Endothelial cell of hepatic sinusoid (primary cell): ENCODE results near the gene RNF151.
"Not testable (repeated sequence)": the region's sequence is repeated elsewhere in the genome, so short reads cannot be mapped to it uniquely, and the experiment has no call there.

ENCODE experiments used
- in situ Hi-C: cut with HindIII; loops from 2 replicates; pipeline ENCODE4 v1.10.0; 2017; ENCODE audit warnings: low sequenced_read_pairs

RNF151 gene

DNA sequence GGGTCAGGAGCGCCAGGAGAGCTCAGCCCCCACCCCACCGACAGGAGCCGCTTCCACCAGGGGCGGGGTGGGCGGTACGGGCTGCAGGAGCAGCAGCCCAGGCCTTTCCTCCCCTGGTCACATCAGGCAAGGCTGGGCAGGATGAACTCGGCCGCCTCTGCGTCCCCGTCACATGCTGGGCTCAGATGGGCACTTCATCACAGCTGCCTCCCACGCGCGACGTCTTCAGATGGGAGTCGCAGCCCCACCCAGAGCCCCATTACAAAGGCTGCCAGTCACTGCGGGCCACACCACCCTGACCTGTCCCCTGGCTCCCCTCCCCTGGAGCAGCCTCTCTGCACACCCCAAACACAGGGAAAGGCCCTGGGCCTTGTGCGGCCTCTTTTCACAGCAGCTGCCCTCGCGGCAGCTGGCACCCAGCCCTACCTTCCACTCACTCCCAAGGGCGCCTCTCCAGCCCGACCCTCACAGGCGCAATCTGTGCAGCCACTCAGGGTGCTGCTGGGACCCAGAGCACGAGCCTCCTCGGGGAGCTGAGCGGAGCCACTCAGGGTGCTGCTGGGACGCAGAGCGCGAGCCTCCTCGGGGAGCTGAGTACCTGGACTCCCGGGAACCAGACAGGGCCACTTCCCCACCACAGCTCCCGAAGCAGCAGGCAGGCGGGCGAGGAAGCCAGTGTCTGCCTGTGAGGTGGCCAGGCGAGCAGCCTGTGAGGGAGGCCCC, 38.3 kb downstream of the RNF151 start:
- in situ Hi-C loops: no loop called here

DNA sequence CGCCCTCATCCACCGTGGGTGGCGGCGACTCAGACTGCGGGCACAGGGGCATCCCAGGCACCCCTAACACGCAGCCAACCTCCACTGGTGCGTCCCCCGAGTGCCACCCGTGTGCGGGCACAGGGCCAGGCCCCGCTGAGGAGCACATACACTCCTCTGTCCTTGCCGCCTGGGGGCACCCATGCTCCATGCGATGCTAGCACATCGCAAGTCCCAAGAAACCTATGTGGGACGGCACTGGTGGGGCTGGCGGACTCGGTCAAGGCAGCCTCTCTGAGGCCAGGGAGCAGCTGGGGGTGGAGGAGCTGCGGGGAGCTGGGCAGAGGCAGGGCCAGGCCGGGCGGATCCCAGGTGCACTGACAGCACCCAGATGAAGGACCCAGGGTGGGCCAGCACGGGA, 39.0 kb downstream of the RNF151 start:
- in situ Hi-C loops: no loop called here

DNA sequence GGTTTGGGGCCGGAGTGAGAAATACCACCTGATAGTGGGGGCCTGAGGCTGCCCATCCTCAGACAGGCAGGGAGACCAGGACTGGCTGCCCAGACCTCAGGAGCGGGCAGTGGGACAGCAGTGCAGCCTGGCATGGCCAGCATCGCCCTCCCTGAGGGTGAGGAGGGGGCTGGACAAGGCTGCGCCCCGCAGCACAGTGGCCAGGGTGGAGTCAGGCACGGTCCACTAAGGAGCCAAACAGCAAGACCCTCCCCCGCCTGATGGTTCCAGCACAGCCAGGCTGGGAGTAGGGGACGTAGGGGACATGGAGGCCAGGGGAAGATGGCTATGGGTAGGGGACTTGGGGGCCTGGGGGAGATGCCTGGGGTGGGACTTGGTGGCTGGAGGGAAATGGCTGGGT, 39.7 kb downstream of the RNF151 start:
- in situ Hi-C loops: no loop called here

DNA sequence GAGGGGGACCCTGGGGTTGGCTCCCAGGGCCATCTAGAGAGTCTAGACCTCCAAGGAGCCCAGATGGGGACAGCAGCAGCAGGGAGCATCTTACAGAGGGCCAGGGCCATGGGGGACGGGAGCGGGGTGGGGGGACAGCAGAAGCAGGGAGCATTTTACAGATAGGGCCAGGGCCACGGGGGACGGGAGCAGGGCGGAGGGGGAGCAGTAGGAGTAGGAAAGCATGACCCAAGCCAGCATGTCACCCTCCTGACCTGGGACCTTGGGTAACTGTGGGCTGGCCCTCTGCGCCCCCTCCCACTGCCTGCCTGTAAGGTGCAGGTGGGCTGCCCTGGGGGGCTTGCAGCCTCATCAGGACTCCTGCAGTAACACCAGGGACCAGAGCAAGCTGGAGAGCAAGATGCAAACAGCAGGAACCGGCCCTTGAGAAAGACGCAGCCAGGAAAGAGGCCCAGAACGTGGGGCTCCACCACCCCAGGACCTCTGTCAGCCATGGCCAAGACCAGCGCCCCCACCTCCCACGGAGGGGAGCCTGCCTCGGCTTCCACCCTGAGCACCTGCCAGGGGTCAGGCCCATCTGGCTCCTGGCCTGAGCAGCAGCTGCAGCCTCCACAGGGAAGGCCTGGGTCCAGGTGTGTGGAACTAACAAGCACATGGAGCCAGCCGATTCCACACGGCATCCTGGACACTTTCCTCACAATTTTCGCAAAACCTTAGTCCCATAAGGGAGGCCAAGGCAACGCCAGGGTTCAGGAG, 40.6 kb downstream of the RNF151 start:
- in situ Hi-C loops: no loop called here

DNA sequence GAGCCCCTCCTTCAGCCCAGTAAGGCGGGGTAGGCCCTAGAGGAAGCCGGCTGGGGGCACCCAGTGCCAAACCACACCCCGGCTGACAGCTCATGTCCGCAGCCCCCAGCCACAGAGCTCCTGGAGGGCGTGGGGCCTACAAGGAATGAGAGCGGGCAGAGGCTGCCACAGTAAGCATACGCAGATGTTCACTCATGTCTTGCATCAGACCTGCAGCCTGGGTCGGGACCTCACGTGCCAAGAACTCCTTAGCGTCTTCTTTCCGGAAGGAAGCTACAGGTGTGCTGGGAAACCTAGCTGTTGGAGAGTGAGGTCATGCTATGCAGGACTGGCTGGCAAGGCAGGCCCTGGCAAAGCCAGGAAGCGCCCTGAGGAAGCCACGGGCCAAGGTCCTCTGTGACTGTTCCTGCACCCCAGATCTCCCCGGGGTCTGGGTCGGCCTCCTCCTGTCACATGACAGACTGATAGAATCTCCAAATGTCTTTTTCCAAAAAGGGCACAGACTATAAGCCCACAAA, 41.4 kb downstream of the RNF151 start:
- in situ Hi-C loops: no loop called here

DNA sequence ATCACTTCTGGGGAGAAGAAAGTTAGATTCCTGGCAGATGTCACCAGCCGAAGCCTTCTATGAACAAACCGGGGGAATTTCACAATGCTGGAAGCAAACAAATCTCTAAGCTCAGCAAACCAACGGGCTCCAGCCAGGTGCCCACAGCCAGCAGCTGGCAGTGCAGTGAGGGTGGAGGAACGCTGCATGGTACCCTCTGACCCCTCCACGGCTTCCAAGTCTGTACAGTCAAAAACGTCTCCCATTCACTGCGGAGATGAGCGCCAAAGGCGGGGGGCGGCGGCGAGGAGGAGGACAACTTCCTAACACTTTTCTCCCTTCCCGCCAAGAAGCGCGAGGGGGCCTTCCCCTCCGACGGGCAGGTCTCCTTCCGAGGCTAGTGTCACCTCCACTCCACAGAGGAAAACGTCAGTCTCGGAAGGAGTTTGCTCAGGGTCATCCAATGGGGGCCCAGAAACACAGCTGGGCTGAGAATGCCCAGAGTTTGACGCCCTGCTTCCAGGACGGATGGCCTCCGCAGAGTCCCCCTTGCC, 42.0 kb downstream of the RNF151 start:
- in situ Hi-C loops: no loop called here

DNA sequence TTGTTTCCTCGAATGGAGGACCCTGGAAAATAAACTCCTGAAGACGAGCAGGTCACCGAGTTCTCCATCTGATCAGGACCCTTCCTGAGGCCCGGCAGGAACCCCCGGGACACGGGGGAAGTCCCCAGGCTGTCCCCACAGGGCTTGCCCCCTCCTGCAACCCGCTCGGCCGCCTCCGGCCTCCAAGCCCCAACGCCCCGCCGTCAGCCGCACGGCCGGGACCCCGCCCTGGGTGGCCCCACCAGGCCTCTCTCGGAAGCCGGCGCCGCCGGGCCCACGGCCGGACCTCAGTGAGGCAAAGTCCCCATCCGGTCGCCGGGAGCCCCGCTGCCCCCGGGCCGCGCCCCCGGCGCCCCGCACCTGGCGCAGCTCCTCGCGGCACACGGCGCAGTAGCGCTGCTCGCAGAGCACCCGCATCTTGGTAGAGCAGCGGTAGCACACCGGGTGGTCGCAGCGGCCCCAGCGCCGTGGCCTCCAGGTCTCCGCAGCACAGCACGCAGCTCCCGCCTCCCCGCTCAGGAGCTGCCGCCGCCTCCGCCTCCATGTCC, 42.6 kb downstream of the RNF151 start:
- in situ Hi-C loops: no loop called here

DNA sequence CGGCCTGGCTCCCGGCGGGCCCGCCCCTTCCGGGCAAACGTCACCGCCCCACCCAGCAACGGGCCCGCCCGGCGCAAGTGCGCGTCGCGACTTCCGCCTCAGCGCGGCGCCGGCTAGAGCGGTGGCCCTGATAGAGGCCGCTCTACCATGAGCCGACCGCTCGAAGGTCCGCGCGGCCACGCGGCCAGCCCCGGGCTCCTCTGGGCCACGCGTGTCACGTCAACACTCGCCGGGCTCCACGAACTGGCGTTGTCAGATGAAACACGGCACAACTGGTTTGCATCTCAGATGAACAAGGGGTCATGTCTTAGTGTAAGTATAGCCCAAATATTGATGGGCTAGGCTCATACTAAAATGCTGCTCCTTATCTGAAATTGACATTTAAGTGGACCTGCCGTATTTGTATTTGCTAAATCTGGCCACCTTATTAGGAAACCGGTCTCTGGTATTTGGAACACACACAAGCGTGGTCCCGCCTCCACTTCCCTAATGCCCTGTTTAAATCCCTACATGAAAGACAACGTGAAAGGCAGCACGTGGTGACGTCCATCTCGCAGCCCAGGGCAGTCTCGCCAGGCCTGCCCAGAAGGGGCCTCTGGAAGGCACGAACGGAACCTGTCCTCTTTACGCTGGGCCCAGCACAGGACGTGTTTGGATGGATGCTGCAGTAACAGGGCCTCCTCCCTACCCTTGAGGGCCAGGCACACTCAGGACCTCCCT, 43.3 kb downstream of the RNF151 start, which contains the start of gene ZNF598:
Gene ZNF598, minus strand, starts transcription at position 31 of the 720 bp plus-strand sequence.
- in situ Hi-C loops: no loop called here

DNA sequence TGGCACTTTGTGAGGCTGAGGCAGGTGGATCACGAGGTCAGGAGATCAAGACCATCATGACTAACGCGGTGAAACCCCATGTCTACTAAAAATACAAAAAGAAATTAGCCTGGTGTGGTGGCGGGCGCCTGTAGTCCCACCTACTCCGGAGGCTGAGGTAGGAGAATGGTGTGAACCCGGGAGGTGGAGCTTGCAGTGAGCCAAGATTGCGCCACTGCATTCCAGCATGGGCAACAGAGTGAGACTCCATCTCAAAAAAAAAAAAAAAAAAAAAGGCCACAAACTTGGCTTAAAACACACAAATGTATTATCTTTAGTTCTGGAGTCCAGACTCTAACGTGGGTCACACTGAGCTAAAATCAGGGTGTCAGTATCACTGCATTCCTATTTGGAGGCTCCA, 45.1 kb downstream of the RNF151 start:
- in situ Hi-C loops: not testable (repeated sequence)

DNA sequence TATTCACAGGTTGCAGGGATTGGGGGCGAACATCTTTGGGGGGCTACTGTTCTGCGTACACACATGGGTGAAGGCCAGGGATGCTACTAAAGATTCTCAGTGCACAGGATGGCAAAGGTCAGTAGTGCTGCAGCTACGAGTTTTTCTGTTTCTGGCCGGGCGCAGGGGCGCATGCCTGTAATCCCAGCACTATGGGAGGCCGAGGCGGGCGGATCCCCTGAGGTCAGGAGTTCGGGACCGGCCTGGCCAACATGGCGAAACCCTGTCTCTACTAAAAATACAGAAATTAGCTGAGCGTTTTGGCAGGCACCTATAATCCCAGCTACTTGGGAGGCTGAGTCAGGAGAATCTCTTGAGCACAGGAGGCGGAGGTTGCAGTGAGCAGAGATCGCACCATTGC, 46.9 kb downstream of the RNF151 start:
- in situ Hi-C loops: no loop called here

DNA sequence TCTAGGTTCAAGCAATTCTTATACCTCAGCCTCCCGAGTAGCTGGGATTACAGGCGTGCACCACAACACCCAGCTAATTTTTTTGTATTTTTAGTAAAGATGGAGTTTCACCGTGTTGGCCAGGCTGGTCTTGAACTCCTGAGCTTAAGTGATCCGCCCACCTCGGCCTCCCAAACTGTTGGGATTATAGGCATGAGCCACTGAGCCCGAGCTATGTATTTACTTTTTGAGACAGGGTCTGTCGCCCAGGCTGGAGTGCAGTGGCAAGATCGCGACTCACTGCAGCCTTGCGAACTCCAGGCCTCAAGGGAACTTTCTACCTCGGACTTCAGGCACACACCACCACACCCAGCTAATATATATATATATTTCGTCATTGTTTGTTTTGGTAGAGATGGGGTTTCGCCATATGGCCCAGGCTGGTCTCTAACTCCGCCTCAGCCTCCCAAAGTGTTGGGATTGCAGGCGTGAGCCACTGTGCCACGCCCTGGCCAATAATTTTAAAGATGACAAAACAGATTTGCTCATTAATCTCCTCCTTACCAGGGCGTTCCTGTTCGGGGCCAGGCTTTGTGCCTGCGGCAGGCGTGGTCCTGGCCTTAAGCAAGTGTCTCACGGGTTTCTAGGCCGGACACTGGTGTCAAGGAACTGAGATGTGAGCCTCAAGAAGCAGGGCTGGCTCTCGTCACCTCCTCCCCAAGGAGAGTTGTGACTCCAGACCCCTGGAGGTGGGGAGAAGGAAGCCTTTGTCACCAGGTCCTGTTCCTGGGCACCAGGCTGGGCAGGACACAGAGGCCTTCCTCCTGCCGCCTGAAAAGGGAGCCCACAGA, 48.7 kb downstream of the RNF151 start:
- in situ Hi-C loops: no loop called here

DNA sequence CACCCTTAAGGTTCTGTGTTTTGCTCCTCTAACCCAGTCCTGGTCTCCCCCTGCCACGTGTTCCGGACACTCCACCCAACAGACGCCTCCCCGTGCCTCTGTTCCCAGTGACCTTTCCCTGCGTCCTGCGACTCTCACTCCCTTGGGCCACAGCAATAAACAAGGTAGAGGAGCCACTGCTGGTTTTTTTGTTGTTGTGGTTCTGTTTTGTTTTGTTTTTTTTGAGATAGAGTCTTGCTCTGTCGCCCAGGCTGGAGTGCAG, 49.2 kb downstream of the RNF151 start:
- in situ Hi-C loops: no loop called here

DNA sequence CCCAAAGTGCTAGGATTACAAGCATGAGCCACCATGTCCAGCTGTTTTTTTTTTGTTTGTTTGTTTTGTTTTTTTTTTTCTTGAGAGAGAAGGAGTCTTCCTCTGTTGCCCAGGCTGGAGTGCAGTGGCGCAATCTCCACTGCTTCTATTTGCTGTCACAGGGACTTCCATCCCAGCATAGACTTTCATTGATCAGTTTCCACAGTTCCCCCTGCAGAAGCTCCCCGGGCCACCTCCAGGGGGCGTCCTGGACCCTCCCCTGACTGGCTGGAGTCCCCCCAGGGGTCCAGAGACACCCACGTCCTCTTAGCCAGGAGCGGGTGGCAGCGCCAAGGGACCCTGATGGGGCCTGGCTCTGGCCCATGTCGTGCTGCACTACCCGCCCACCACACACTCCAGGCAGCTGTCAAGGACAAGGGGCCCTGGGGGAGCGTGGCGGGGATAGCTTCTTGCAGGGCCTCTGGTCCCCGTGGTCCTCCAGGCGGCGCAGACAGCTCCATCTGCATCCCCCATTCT, 49.8 kb downstream of the RNF151 start:
- in situ Hi-C loops: no loop called here
